Spleen (tissue), 11 donors: ENCODE measurements around the gene KCTD3. TPM values are rescaled to one million over a fixed set of nuclear protein-coding genes. Genes with fewer than 3 reads are reported as not detected.

Source experiments
- DNase-seq: peaks from one replicate; pipeline ENCODE4 v3.0.0-alpha.2; 2020
- H3K27ac ChIP-seq, 8 donors: fragments of 200-600 bp; sonication (generic) in 7 of 8; 1 replicate in 4 of 8; 2 replicates in 4 of 8; pipeline versions ENCODE4 v1.5.0 to v1.8.0; 2016 to 2021; ENCODE audit warnings: inconsistent platforms in 4 of 8, mild to moderate bottlenecking in 4 of 8, moderate library complexity in 1 of 8
- H3K27me3 ChIP-seq, 7 donors: fragments of 200-600 bp; sonication (generic) in 6 of 7; replicated peaks in 1 of 7; 1 replicate in 4 of 7; 2 replicates in 3 of 7; pipeline versions ENCODE4 v1.5.0 to v1.8.0; 2016 to 2021; ENCODE audit warnings: inconsistent platforms in 3 of 7, mild to moderate bottlenecking in 1 of 7
- H3K36me3 ChIP-seq, 6 donors: fragments of 200-600 bp; sonication (generic) in 5 of 6; 1 replicate in 4 of 6; 2 replicates in 2 of 6; pipeline versions ENCODE4 v1.5.0 to v1.8.0; 2016 to 2021; ENCODE audit warnings: inconsistent platforms in 2 of 6
- H3K4me1 ChIP-seq, 6 donors: fragments of 200-600 bp; sonication (generic) in 5 of 6; 1 replicate in 3 of 6; 2 replicates in 3 of 6; pipeline versions ENCODE4 v1.5.0 to v1.8.0; 2016 to 2021; ENCODE audit warnings: inconsistent platforms in 3 of 6
- H3K4me3 ChIP-seq, 8 donors: fragments of 200-600 bp; sonication (generic) in 7 of 8; 1 replicate in 4 of 8; 2 replicates in 4 of 8; pipeline versions ENCODE4 v1.5.0 to v1.8.0; 2016 to 2021; ENCODE audit warnings: inconsistent platforms in 4 of 8, mild to moderate bottlenecking in 4 of 8, moderate library complexity in 2 of 8
- H3K9me3 ChIP-seq, 8 donors: fragments of 200-600 bp; sonication (generic) in 7 of 8; 1 replicate in 4 of 8; 2 replicates in 4 of 8; pipeline versions ENCODE4 v1.5.0 to v1.8.0; 2016 to 2021; ENCODE audit warnings: inconsistent platforms in 4 of 8
- CTCF ChIP-seq, 11 experiments: fragments of 200-600 bp in 7 of 11; fragments of 450-650 bp in 4 of 11; sonication (generic) in 4 of 11; IDR thresholded peaks in 8 of 11; conservative IDR thresholded peaks in 3 of 11; 1 replicate in 7 of 11; 2 replicates in 4 of 11; pipeline versions ENCODE4 v1.4.0 to v1.8.0; 2016 to 2021; ENCODE audit warnings: antibody characterized with exemption in 11 of 11, inconsistent platforms in 4 of 11, mild to moderate bottlenecking in 1 of 11
- POLR2A ChIP-seq, 3 donors: fragments of 450-650 bp; IDR thresholded peaks; one replicate each; pipeline ENCODE4 v1.5.1; 2017; ENCODE audit warnings: antibody characterized with exemption in 3 of 3, mild to moderate bottlenecking in 1 of 3
- POLR2AphosphoS5 ChIP-seq, 3 donors: sonication (generic); formaldehyde crosslinking; IDR thresholded peaks; one replicate each; pipeline ENCODE4 v1.5.1; 2017; ENCODE audit warnings: antibody characterized with exemption in 3 of 3
- WGBS, 5 donors: extraction: QIAGEN DNeasy Blood & Tissue Kit in 3 of 5; methylation state at CpG; one replicate each; pipeline versions ENCODE4 v1.1.5 to v1.1.7; 2013 to 2018; 5-methylcytosine and 5-hydroxymethylcytosine counted together
- intact Hi-C: fragments of 100-400 bp; cut with DNase I; formaldehyde crosslinking; loops from one replicate; pipeline ENCODE4 v1.15.0; 2023; ENCODE audit warnings: low total_unique reads
- polyA plus RNA-seq, 3 donors: library from polyadenylated mRNA; stranded (reverse); fragments of 200-250 nt; gene quantifications; one replicate each; pipeline ENCODE4 v1.2.1, GENCODE V29; 2013
- total RNA-seq, 7 donors: library from RNA; depleted of rRNA in 3 of 7; stranded (reverse); fragments of >200 nt in 3 of 7; fragmentation: NEBNext Ultra II Directional in 4 of 7; extraction: Animal tissue kit (Norgen Biotek cat#: 25700) in 4 of 7; gene quantifications; one replicate each; pipeline versions ENCODE4 v1.1.0 to v1.2.1, GENCODE V29; 2016 to 2021
- donor health status: healthy with polysubstance abuse.
- donor health status: DM: no; HTN: no; CAD: no; lungs with moderate emphysema.
- donor health status: DM: no; HTN: no; CAD: no.
- donor health status: Bipolar disorder and iron deficiency.
- donor health status: healthy.
- donor health status: DM: no; HTN: no; CAD: no.
- donor health status: DM: yes; HTN: yes; CAD: no.

The KCTD3 gene
- total and polyA plus RNA-seq, 10 donors = 7.6 to 33.0 (median 21.3) TPM

DNA sequence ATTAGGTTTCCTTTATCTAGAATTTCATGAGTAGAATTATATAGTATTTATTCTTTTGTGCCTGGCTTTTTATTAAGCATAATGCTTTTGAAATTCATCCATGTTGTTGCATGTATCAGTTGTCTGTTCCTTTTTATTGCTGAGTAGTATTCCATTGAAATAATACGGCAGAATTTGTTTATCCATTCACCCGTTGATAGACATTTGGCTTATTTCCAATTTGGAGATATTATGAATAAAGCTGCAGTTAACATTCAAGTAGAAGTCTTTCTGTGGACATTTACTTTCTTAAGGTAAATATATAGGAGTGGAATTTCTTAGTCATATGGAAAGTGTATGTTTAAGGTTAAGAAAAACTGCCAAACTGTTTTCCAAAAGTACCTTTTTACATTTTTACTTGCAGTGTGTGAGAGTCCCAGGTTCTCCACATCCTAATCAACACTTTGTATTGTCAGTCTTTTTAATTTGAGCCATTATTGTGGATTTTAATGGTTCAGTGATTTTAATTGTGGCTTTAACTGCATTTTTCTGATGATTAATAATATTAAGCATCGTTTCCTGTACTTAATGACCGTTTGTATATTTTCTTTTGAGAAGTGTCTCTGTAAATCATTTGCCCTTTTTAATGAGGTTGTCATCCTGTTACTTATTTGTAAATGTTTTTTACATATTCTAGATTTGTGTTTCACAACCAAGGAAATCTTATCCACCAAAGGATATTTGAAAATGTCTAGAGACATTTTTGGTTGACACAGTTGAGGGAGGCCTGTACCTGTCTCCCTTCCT lies 22.7 kb downstream of the KCTD3 start:
- WGBS, 5 donors = 73 to 88% (median 87%) methylated on average over 4 of the region's 4 CpGs
- TF ChIP-seq POLR2A (IDR thresholded peaks at IDR 0.05) (no peak), CTCF (IDR thresholded peaks at IDR 0.05 in 8 of 11, conservative IDR thresholded peaks at IDR 0.05 in 3 of 11) (no peak), POLR2AphosphoS5 (IDR thresholded peaks at IDR 0.05) (no peak)
- no peak overlapping the region for H3K27ac ChIP-seq
- peaks cover 0 to 13% (median 6%) of the 10 kb centered on the region in 8 donors for H3K9me3 ChIP-seq
- H3K4me3 ChIP-seq = no peak overlapping the region
- H3K4me1 ChIP-seq = no peaks in the 10 kb centered on the region
- H3K27me3 ChIP-seq = no peaks in the 10 kb centered on the region
- DNase-seq = no peak
- H3K36me3 ChIP-seq = peaks cover 0 to 25% (median 2%) of the 10 kb centered on the region in 6 donors
- intact Hi-C loops = no loop called here

DNA sequence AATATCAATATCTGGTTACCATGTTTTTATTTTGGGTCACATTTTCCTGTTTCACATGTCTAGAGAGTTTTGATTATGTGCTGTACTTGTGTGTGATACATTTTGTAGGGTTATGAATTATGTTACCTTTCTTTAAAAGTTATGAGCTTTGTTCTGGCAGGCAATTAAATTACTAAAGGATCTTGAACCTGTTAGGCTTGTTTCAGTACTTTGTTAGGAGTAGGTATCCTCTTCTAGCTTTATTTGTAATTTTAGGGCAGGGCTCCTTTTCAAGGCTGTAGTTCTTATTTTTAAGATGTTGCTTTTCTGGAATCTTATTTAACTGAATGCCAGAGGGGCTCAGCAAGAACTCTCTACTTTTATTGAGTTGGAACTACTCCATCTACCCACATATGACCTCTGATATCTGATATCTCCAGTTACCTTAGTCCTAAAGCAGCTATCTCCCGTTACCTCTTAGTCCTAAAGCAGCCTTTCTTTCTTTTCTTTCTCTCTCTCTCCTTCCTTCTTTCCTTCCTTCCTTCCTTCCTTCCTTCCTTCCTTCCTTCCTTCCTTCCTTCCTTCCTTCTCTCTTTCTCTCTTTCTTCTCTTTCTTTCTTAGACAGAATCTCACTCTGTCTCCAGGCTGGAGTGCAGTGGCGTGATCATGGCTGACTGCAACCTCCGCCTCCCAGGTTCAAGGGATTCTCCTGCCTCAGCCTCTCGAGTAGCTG lies 23.8 kb downstream of the KCTD3 start:
- H3K9me3 ChIP-seq = peaks cover 0 to 8% (median 0%) of the 10 kb centered on the region in 8 donors
- H3K4me1 ChIP-seq = no peaks in the 10 kb centered on the region
- DNase-seq = no peak
- WGBS, 5 donors = 91 to 96% (median 93%) methylated on average over 4 of the region's 4 CpGs
- no peak overlapping the region for H3K27ac ChIP-seq
- intact Hi-C loops = no loop called here
- no peaks in the 10 kb centered on the region for H3K27me3 ChIP-seq
- H3K36me3 ChIP-seq = peaks cover 0 to 24% (median 0%) of the 10 kb centered on the region in 6 donors
- no peak for TF ChIP-seq POLR2A (IDR thresholded peaks at IDR 0.05)
- no peak for TF ChIP-seq POLR2AphosphoS5 (IDR thresholded peaks at IDR 0.05)
- TF ChIP-seq CTCF (IDR thresholded peaks at IDR 0.05 in 8 of 11, conservative IDR thresholded peaks at IDR 0.05 in 3 of 11) = no peak
- H3K4me3 ChIP-seq = no peak overlapping the region

GRCh38 chr1:215594640-215595039 lies 27.5 kb downstream of the KCTD3 start:
- peaks cover 0 to 8% (median 0%) of the 10 kb centered on the region in 8 donors for H3K9me3 ChIP-seq
- TF ChIP-seq CTCF (IDR thresholded peaks at IDR 0.05 in 8 of 11, conservative IDR thresholded peaks at IDR 0.05 in 3 of 11) = no peak
- DNase-seq = no peak
- H3K27ac ChIP-seq = no peak overlapping the region
- H3K36me3 ChIP-seq = peaks cover 0 to 26% (median 0%) of the 10 kb centered on the region in 6 donors
- WGBS, 5 donors = 83 to 92% (median 89%) methylated on average over 3 of the region's 3 CpGs
- no peaks in the 10 kb centered on the region for H3K27me3 ChIP-seq
- no peak overlapping the region for H3K4me3 ChIP-seq
- H3K4me1 ChIP-seq = no peaks in the 10 kb centered on the region
- intact Hi-C loops = no loop called here

DNA sequence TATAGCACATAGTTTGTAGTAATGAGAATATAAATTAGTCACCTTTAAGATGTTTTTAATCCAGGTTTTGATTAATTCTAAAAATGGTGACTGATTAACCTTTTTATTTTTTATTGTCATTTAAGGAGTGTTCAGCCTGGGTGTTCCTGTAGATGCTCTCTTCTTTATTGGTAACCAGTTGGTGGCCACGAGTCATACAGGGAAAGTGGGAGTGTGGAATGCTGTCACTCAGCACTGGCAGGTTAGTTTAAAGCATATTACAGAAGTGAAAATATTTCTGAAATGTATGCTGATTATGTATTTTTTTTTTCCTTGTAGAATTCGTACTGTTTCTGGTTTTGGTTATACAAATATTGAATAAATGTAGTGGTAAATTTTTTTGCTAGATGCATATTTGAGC lies 28.1 kb downstream of the KCTD3 start:
- Histone ChIP-seq H3K9me3 (peaks cover 0 to 2% (median 0%) of the 10 kb centered on the region in 8 donors), H3K4me1 (no peaks in the 10 kb centered on the region), H3K27me3 (no peaks in the 10 kb centered on the region), H3K36me3 (peaks cover 0 to 26% (median 0%) of the 10 kb centered on the region in 6 donors), H3K27ac (no peak overlapping the region), H3K4me3 (no peak overlapping the region)
- WGBS, 5 donors = 81 to 89% (median 83%) methylated on average over 2 of the region's 2 CpGs
- no peak for DNase-seq
- TF ChIP-seq POLR2AphosphoS5 (IDR thresholded peaks at IDR 0.05) (no peak), POLR2A (IDR thresholded peaks at IDR 0.05) (no peak), CTCF (IDR thresholded peaks at IDR 0.05 in 8 of 11, conservative IDR thresholded peaks at IDR 0.05 in 3 of 11) (no peak)
- intact Hi-C loops = no loop called here
